PC-3 (cell line): ENCODE results near the gene L1CAM. TPM values are rescaled to one million over a fixed set of nuclear protein-coding genes. Genes with fewer than 3 reads are reported as not detected.

Experiments
- ATAC-seq: fragments of 200-7000 bp; cut with Tn5 transposase; 2 replicates; pipeline ENCODE4 v1.9.1; 2020; ENCODE audit warnings: mild to moderate bottlenecking, moderate library complexity
- BruUV-seq: library from RNA; stranded (reverse); fragments of 400-500 nt; replicated peaks from 2 replicates; lab custom pipeline; 2021; lab: Mats Ljungman, UMichigan
- CTCF ChIA-PET: fragments of 300-600 bp; sonication (Branson Sonifier 250); formaldehyde crosslinking; loops from one replicate; lab custom pipeline; 2022; ENCODE audit warnings: antibody characterized with exemption; lab: Charles Lee
- POLR2A ChIA-PET: fragments of 300-600 bp; sonication (Branson Sonifier 250); formaldehyde crosslinking; loops from one replicate; lab custom pipeline; 2022; ENCODE audit warnings: antibody characterized with exemption; ENCODE audit not compliant: unreplicated experiment; lab: Charles Lee
- DNase-seq: peaks from one replicate; pipeline ENCODE4 v3.0.0-alpha.2; 2015
- H2AFZ ChIP-seq: fragments of 300-600 bp; sonication (generic); 2 replicates; pipeline ENCODE4 v1.6.0; 2016; ENCODE audit warnings: antibody characterized with exemption, low read length
- H3F3A ChIP-seq: fragments of 300-600 bp; sonication (generic); one replicate; pipeline ENCODE4 v1.6.0; 2017; ENCODE audit warnings: antibody characterized with exemption, low read length, control low read depth, mild to moderate bottlenecking; ENCODE audit not compliant: unreplicated experiment
- H3K27ac ChIP-seq: fragments of 300-600 bp; sonication (generic); 2 replicates; pipeline ENCODE4 v1.5.1; 2016; ENCODE audit warnings: mild to moderate bottlenecking, low read length
- H3K27me3 ChIP-seq: fragments of 300-600 bp; sonication (generic); 2 replicates; pipeline ENCODE4 v1.6.1; 2016; ENCODE audit warnings: low read length, mixed read lengths
- H3K36me3 ChIP-seq: fragments of 300-600 bp; sonication (generic); 2 replicates; pipeline ENCODE4 v1.6.1; 2016; ENCODE audit warnings: low read depth, mixed run types, low read length, mixed read lengths
- H3K4me1 ChIP-seq: fragments of 300-600 bp; sonication (generic); 2 replicates; pipeline ENCODE4 v1.5.1; 2016; ENCODE audit warnings: low read length; ENCODE audit not compliant: insufficient read depth
- H3K4me2 ChIP-seq: fragments of 300-600 bp; sonication (generic); 2 replicates; pipeline ENCODE4 v1.6.0; 2016; ENCODE audit warnings: low read length
- H3K4me3 ChIP-seq: fragments of 300-600 bp; sonication (generic); 2 replicates; pipeline ENCODE4 v1.5.1; 2016; ENCODE audit warnings: mild to moderate bottlenecking, low read length, mixed read lengths
- H3K79me2 ChIP-seq: fragments of 300-600 bp; sonication (generic); 2 replicates; pipeline ENCODE4 v1.6.1; 2017; ENCODE audit warnings: low read length, mixed read lengths
- H3K9ac ChIP-seq: fragments of 300-600 bp; sonication (generic); 2 replicates; pipeline ENCODE4 v1.6.0; 2016; ENCODE audit warnings: mild to moderate bottlenecking, low read length
- H3K9me2 ChIP-seq: fragments of 300-600 bp; sonication (generic); replicated peaks from 2 replicates; pipeline ENCODE4 v1.6.1; 2016; ENCODE audit warnings: mixed run types, low read length, mixed read lengths
- H3K9me3 ChIP-seq: fragments of 300-600 bp; sonication (generic); 2 replicates; pipeline ENCODE4 v1.6.1; 2016; ENCODE audit warnings: low read length, mixed read lengths
- H4K20me1 ChIP-seq: fragments of 300-600 bp; sonication (generic); 2 replicates; pipeline ENCODE4 v1.6.1; 2016; ENCODE audit warnings: low read length, mixed read lengths
- EZH2 ChIP-seq: fragments of 300-600 bp; sonication (generic); IDR thresholded peaks from one replicate; pipeline ENCODE4 v1.6.1; 2017; ENCODE audit warnings: antibody characterized with exemption, mild to moderate bottlenecking, low read length; ENCODE audit not compliant: unreplicated experiment
- EZH2phosphoT487 ChIP-seq: fragments of 300-600 bp; sonication (generic); IDR thresholded peaks from 2 replicates; pipeline ENCODE4 v1.6.1; 2018; ENCODE audit warnings: mild to moderate bottlenecking, antibody characterized with exemption, low read length, borderline replicate concordance
- intact Hi-C: fragments of 100-400 bp; cut with micrococcal nuclease; formaldehyde crosslinking; loops from 2 replicates; pipeline ENCODE4 v1.9.0; 2023
- total RNA-seq: library from RNA; depleted of rRNA; stranded (reverse); fragments of >200 nt; gene quantifications from 2 replicates; pipeline ENCODE4 v1.2.3, GENCODE V29; 2014
- TF ChIP-seq, protein P1 (sequence below): fragments of 300-600 bp; sonication (generic); conservative IDR thresholded peaks from 2 replicates; pipeline ENCODE4 v1.5.1; 2017; ENCODE audit warnings: antibody characterized with exemption, low read depth, mild to moderate bottlenecking, low read length

Gene L1CAM
- total RNA-seq, 1 experiment from 2014 or later = 5.2 TPM

DNA sequence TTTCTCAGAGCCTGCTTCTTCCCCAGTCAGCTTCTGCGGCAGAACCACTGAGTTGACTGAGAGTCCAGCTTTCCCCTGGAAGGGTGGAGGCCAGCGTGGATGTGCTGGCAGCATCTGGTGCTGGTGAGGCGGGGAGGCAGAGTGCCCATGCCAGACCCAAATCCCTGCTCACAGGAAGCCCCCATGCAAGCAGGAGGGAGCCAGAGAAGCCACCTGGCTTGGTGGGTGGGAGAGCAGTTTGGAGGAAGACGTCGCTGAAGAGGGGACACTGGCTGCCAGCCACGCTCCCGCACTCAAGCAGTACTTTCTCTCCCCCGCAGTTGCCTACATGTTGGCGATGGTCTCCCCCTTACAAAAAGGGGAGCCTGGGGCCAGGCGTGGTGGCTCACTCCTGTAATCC is 61.6 kb downstream of the L1CAM start:
- intact Hi-C loops = no loop called here
- ATAC-seq (no peak), DNase-seq (no peak)
- Histone ChIP-seq H3F3A (no peaks in the 10 kb centered on the region), H3K27ac (no peak overlapping the region), H3K9ac (no peak overlapping the region), H3K9me2 (no peaks in the 10 kb centered on the region), H3K79me2 (no peaks in the 10 kb centered on the region), H4K20me1 (no peaks in the 10 kb centered on the region), H3K4me3 (no peak overlapping the region), H3K9me3 (no peaks in the 10 kb centered on the region), H2AFZ (no peak overlapping the region), H3K36me3 (no peaks in the 10 kb centered on the region), H3K4me2 (no peak overlapping the region), H3K27me3 (peaks cover 23% of the 10 kb centered on the region), H3K4me1 (no peaks in the 10 kb centered on the region; the same call in 1 of the 2 replicates)
- ChIA-PET CTCF (no interaction called here), POLR2A (no interaction called here)
- TF ChIP-seq EZH2phosphoT487 (no peak), EZH2 (no peak)
- TF ChIP-seq, protein P1, sequence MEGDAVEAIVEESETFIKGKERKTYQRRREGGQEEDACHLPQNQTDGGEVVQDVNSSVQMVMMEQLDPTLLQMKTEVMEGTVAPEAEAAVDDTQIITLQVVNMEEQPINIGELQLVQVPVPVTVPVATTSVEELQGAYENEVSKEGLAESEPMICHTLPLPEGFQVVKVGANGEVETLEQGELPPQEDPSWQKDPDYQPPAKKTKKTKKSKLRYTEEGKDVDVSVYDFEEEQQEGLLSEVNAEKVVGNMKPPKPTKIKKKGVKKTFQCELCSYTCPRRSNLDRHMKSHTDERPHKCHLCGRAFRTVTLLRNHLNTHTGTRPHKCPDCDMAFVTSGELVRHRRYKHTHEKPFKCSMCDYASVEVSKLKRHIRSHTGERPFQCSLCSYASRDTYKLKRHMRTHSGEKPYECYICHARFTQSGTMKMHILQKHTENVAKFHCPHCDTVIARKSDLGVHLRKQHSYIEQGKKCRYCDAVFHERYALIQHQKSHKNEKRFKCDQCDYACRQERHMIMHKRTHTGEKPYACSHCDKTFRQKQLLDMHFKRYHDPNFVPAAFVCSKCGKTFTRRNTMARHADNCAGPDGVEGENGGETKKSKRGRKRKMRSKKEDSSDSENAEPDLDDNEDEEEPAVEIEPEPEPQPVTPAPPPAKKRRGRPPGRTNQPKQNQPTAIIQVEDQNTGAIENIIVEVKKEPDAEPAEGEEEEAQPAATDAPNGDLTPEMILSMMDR = no peak
- no TSS peak for BruUV-seq

DNA sequence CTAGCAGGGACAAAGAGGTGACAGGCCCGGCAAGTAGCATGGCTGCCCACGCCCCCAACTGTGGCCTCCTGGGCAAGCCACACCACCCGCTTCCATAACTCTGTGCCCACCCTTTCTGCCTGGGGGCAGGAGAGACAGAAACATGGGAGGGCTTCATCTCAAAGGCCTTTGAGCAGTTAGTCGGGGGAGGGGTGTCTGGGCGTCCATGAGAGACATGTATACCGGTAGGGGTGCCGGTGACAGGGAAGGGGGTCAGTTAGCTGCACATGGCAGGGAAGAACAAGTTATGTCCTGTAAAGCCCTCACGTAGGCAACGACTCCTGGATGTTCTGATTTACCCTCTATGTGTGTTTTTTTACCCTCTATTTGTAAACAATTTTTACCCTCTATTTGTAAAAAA is 64.9 kb downstream of the L1CAM start:
- peaks cover 9% of the 10 kb centered on the region; the same call in 1 of the 2 replicates for H3K27me3 ChIP-seq

DNA sequence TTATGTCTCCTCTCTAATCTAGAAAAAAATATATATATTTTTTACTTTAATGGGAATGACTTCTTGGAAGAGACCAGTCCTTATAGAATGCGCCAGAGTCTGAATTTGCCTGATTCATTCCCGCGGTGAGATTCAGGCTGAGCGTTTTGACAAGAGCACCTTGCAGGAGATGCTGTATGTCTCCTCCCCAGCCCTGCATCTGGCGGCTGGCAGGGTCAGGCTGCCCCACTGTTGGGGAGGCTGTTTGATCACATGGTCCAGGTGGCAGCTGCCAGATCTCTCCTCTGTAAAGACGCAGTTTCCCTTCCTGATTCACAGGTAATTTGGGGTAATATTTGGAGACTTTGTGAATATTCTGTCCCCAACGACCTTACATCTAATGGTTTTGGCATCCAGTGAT is 65.4 kb downstream of the L1CAM start:
- TF ChIP-seq EZH2phosphoT487 (no peak), EZH2 (no peak)
- TF ChIP-seq, protein P1 = no peak
- no peaks in the 10 kb centered on the region for H4K20me1 ChIP-seq
- H3K4me1 ChIP-seq = no peaks in the 10 kb centered on the region; the same call in 1 of the 2 replicates
- H3K9ac ChIP-seq = no peak overlapping the region
- DNase-seq (no peak), ATAC-seq (no peak)
- intact Hi-C loops = no loop called here
- no TSS peak for BruUV-seq
- no peak overlapping the region for H3K27ac ChIP-seq
- no peaks in the 10 kb centered on the region for H3K79me2 ChIP-seq
- H3K36me3 ChIP-seq = no peaks in the 10 kb centered on the region
- POLR2A ChIA-PET = no interaction called here
- H3K4me2 ChIP-seq = no peak overlapping the region
- no peak overlapping the region for H2AFZ ChIP-seq
- H3F3A ChIP-seq = no peaks in the 10 kb centered on the region
- H3K9me3 ChIP-seq = no peaks in the 10 kb centered on the region
- H3K9me2 ChIP-seq = no peaks in the 10 kb centered on the region
- H3K4me3 ChIP-seq = no peak overlapping the region
- CTCF ChIA-PET = no interaction called here
- peaks cover 8% of the 10 kb centered on the region; the same call in 1 of the 2 replicates for H3K27me3 ChIP-seq

More for the DNA sequence above, 64.9 kb downstream of the L1CAM start:
- H3K79me2 ChIP-seq = no peaks in the 10 kb centered on the region
- no peaks in the 10 kb centered on the region; the same call in 1 of the 2 replicates for H3K4me1 ChIP-seq
- no peak overlapping the region for H3K4me3 ChIP-seq
- DNase-seq (no peak), ATAC-seq (no peak)
- BruUV-seq = no TSS peak
- intact Hi-C loops = no loop called here
- no peak for TF ChIP-seq EZH2phosphoT487
- TF ChIP-seq, protein P1 = no peak
- TF ChIP-seq EZH2 = no peak
- H3K36me3 ChIP-seq = no peaks in the 10 kb centered on the region
- no peak overlapping the region for H3K27ac ChIP-seq
- H2AFZ ChIP-seq = no peak overlapping the region
- H3K9me3 ChIP-seq = no peaks in the 10 kb centered on the region
- H4K20me1 ChIP-seq = no peaks in the 10 kb centered on the region
- no peak overlapping the region for H3K4me2 ChIP-seq
- ChIA-PET CTCF (no interaction called here), POLR2A (no interaction called here)
- no peaks in the 10 kb centered on the region for H3F3A ChIP-seq
- H3K9me2 ChIP-seq = no peaks in the 10 kb centered on the region
- H3K9ac ChIP-seq = no peak overlapping the region
